ENCODE results near the gene FTH1.
A peak's percentile ranks its signal among the peaks of the same experiment; 100 is the strongest.

GRCh38 chr11:61917334-61918109 lies 49.9 kb downstream of the FTH1 start, which contains the start of gene RAB3IL1:
- TF ChIP-seq CTCF (conservative IDR thresholded peaks at IDR 0.05; ENCODE audit: low read depth, low read length) (no peak), SMC3 (IDR thresholded peaks at IDR 0.05; ENCODE audit: low read depth, low read length) (no peak), USF2 (IDR thresholded peaks at IDR 0.05; ENCODE audit: low read depth, low read length) (peak; percentile 95), POLR2A (IDR thresholded peaks at IDR 0.05; ENCODE audit: low read depth, low read length) (no peak)

Data from IMR-90 (cell line).